LHCN-M2 (cell line): ENCODE measurements around the gene COPE. TPM values are rescaled to one million over a fixed set of nuclear protein-coding genes. Genes with fewer than 3 reads are reported as not detected.
"Not testable (repeated sequence)": the region's sequence is repeated elsewhere in the genome, so short reads cannot be mapped to it uniquely, and the experiment has no call there.

ENCODE experiments used
- DNase-seq: peaks from one replicate; pipeline ENCODE4 v3.0.0-alpha.2; 2012; ENCODE audit warnings: low read depth
- polyA plus RNA-seq: library from polyadenylated mRNA; unstranded; fragments of >200 nt; gene quantifications from one replicate; pipeline ENCODE4 v1.2.1, GENCODE V29; 2012; ENCODE audit warnings: missing spikeins
- total RNA-seq: library from RNA; depleted of rRNA; stranded (reverse); fragments of >200 nt; gene quantifications from 2 replicates; pipeline ENCODE4 v1.2.3, GENCODE V29; 2014; rRNA removed

The COPE gene
- 375 and 380 TPM in 2 replicates for total RNA-seq
- 332 TPM for polyA plus RNA-seq

- DNase-seq, result peak; percentile 100
Measured at GRCh38 chr19:18919086-18919899, at the start of gene COPE, which contains the start of gene DDX49. COPE (minus strand) TSS chr19:18919387; CDS start chr19:18919348, 39 bp downstream. DDX49 (plus strand) TSS chr19:18919715; CDS start chr19:18919742, 27 bp downstream.

- DNase-seq, result peak; percentile 47
Measured at GRCh38 chr19:18967358-18968146, 48.4 kb upstream of the COPE start.

- DNase-seq, result no peak
Measured at GRCh38 chr19:18966307-18966706, 47.1 kb upstream of the COPE start.

- DNase-seq, result no peak
Measured at GRCh38 chr19:18964121-18964520, 44.9 kb upstream of the COPE start.

- no peak for DNase-seq
Measured at GRCh38 chr19:18961767-18962620, 42.8 kb upstream of the COPE start.

GRCh38 chr19:18960370-18960769, 41.2 kb upstream of the COPE start:
- DNase-seq, result no peak

GRCh38 chr19:18955042-18955441, 35.9 kb upstream of the COPE start:
- no peak for DNase-seq

- no peak for DNase-seq
Measured at GRCh38 chr19:18954094-18954493, 34.9 kb upstream of the COPE start.

- not testable (repeated sequence) for DNase-seq
Measured at GRCh38 chr19:18952364-18953003, 33.3 kb upstream of the COPE start.

- DNase-seq, result peak; percentile 8
Measured at GRCh38 chr19:18951721-18952281, 32.6 kb upstream of the COPE start.

GRCh38 chr19:18949858-18950257, 30.7 kb upstream of the COPE start:
- no peak for DNase-seq

GRCh38 chr19:18948976-18949356, 29.8 kb upstream of the COPE start:
- no peak for DNase-seq

- DNase-seq, result no peak
Measured at GRCh38 chr19:18948075-18948975, 29.1 kb upstream of the COPE start.

- no peak for DNase-seq
Measured at GRCh38 chr19:18946918-18947317, 27.7 kb upstream of the COPE start.

GRCh38 chr19:18946335-18946734, 27.1 kb upstream of the COPE start:
- DNase-seq, result no peak

GRCh38 chr19:18945297-18945696, 26.1 kb upstream of the COPE start:
- DNase-seq, result no peak

GRCh38 chr19:18943465-18943864, 24.3 kb upstream of the COPE start:
- no peak for DNase-seq

GRCh38 chr19:18942692-18943091, 23.5 kb upstream of the COPE start:
- DNase-seq, result no peak

GRCh38 chr19:18941628-18942354, 22.6 kb upstream of the COPE start:
- no peak for DNase-seq
